ENCODE data around the gene ANKMY1.
"Not testable (repeated sequence)": the region's sequence is repeated elsewhere in the genome, so short reads cannot be mapped to it uniquely, and the experiment has no call there.

ANKMY1 gene

DNA sequence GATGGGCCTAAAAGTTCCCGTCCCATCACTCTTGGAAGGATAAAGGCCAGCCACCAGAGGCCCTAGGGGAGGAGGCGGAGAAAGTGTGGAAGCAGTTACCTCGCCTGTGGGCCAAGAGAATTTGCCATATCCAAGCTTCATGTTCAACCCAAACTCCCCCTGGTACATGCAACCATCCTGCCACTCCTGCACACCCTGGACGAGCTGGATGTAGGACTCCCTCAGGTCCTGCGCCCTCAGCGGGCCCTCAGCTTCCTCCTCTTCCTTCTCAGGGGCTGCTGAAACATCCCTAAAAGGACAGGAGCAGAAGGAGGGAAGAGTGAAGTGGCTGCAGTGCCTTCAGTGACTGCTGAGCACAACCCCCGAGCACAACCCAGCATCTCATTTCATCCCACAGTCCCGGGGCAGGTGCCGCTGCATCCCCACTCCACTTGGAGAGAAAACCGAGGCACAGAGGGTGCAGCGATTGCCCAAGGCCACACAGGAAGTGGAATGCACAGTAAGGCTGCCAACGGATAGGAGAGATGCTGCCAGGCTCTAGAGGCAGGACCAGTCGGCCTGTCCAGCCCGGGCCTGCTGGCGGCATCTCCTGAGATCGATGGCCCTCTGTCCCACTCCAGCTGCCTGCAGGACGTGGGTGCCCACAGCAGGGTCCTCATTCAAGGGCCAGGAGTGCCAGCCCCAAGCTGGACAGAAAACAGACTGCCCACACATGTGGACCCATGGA lies 2.9 kb downstream of the ANKMY1 start:
- peaks cover 66% of the 10 kb centered on the region for H3K36me3 ChIP-seq (ENCODE audit: insufficient read depth, insufficient read length, low read length)
- no peak overlapping the region for H3K9ac ChIP-seq (ENCODE audit: insufficient read length, low read depth)

DNA sequence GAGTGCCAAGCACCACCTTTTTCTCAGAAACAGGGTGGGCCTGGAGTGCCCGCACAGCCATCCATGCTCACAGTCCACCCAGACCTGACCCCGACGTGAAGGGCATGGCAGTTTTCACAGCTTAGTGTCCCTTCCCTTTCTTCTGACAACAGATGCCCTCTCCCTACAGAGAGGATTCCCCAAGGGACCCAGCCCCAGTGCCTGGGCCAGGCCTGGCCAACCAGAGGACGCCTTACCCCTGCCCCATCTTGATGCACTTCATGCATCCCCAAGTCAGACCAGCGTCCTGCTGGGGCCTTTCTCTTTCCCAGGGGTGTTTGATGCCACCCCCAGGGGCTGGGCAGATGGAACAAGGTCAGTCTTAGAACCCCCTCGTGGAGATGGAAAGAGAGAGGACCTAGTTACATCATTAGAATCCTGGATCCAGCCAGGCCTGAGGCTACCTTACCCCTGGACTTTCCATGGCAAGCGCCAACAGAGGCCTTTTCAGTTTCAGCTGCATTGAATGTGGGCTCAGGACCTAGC lies 3.8 kb downstream of the ANKMY1 start:
- no peak for DNase-seq (ENCODE audit: low read depth, low spot score)
- Histone ChIP-seq H3K36me3 (ENCODE audit: insufficient read depth, insufficient read length, low read length) (peaks cover 59% of the 10 kb centered on the region), H3K9me3 (ENCODE audit: insufficient read depth, low read length) (peaks cover 18% of the 10 kb centered on the region), H3K4me1 (ENCODE audit: insufficient read depth, insufficient read length) (peaks cover 2% of the 10 kb centered on the region), H3K4me3 (ENCODE audit: insufficient read length, low read depth) (no peak overlapping the region), H3K9ac (ENCODE audit: insufficient read length, low read depth) (no peak overlapping the region), H3K27me3 (ENCODE audit: insufficient read depth, insufficient read length) (no peaks in the 10 kb centered on the region)
- no peak for TF ChIP-seq YY1 (IDR thresholded peaks at IDR 0.05; ENCODE audit: insufficient read depth, insufficient read length)
- no peak for TF ChIP-seq ZNF274 (IDR thresholded peaks at IDR 0.05; ENCODE audit: low read depth, low read length)
- TF ChIP-seq SUZ12 (IDR thresholded peaks at IDR 0.05; ENCODE audit: extremely low read depth, insufficient read depth, insufficient read length): no peak

More for the DNA sequence above, 2.9 kb downstream of the ANKMY1 start:
- no peak for TF ChIP-seq SUZ12 (IDR thresholded peaks at IDR 0.05; ENCODE audit: extremely low read depth, insufficient read depth, insufficient read length)
- no peak for TF ChIP-seq YY1 (IDR thresholded peaks at IDR 0.05; ENCODE audit: insufficient read depth, insufficient read length)
- TF ChIP-seq ZNF274 (IDR thresholded peaks at IDR 0.05; ENCODE audit: low read depth, low read length): no peak
- H3K4me1 ChIP-seq (ENCODE audit: insufficient read depth, insufficient read length): peaks cover 2% of the 10 kb centered on the region
- DNase-seq (ENCODE audit: low read depth, low spot score): no peak
- no peaks in the 10 kb centered on the region for H3K27me3 ChIP-seq (ENCODE audit: insufficient read depth, insufficient read length)
- H3K4me3 ChIP-seq (ENCODE audit: insufficient read length, low read depth): no peak overlapping the region
- peaks cover 18% of the 10 kb centered on the region for H3K9me3 ChIP-seq (ENCODE audit: insufficient read depth, low read length)

DNA sequence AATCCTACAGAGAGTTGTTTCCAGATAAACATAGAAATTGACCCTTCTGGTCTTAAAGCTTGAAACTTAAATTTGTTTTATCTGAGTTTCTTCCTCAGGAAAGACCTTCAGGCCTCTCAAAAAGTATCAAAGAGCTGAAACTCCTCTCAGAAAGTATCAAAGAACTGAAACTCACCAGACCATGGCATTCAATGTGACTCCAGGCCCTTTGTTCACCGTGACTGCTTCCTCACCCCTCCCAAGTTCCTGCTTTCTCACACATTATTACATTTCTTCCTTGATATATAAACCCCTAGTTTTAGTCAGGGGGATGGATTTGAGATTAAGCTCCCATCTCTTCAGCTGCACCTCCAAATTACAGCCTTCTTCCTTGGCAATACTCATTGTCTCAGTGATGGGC lies 6.0 kb downstream of the ANKMY1 start:
- Histone ChIP-seq H3K9me3 (ENCODE audit: insufficient read depth, low read length) (peaks cover 18% of the 10 kb centered on the region), H3K27me3 (ENCODE audit: insufficient read depth, insufficient read length) (no peaks in the 10 kb centered on the region), H3K36me3 (ENCODE audit: insufficient read depth, insufficient read length, low read length) (peaks cover 54% of the 10 kb centered on the region), H3K4me3 (ENCODE audit: insufficient read length, low read depth) (no peak overlapping the region), H3K9ac (ENCODE audit: insufficient read length, low read depth) (no peak overlapping the region), H3K4me1 (ENCODE audit: insufficient read depth, insufficient read length) (peaks cover 2% of the 10 kb centered on the region)
- DNase-seq (ENCODE audit: low read depth, low spot score): no peak
- TF ChIP-seq SUZ12 (IDR thresholded peaks at IDR 0.05; ENCODE audit: extremely low read depth, insufficient read depth, insufficient read length): no peak
- TF ChIP-seq ZNF274 (IDR thresholded peaks at IDR 0.05; ENCODE audit: low read depth, low read length): no peak
- no peak for TF ChIP-seq YY1 (IDR thresholded peaks at IDR 0.05; ENCODE audit: insufficient read depth, insufficient read length)

DNA sequence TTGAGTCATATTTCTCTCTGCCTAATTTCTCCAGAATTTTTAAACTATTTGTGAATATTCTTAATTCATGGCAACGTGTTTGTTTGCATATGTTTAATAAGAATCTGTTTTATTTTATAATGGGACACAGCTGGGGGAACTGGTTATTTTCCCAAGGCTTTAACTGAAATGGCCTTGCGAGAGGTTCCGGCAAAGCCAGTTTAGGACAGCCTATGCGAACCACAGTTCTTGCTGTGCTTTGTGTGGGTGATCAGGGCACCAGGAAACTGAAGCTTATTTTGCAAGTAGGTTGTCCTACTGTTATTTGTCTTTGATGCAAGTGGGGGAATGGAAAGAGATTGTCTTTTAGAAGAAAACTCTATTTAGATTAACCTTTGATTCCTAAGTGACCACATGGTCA lies 6.5 kb downstream of the ANKMY1 start:
- no peaks in the 10 kb centered on the region for H3K27me3 ChIP-seq (ENCODE audit: insufficient read depth, insufficient read length)
- DNase-seq (ENCODE audit: low read depth, low spot score): no peak
- H3K9me3 ChIP-seq (ENCODE audit: insufficient read depth, low read length): peaks cover 18% of the 10 kb centered on the region
- H3K4me1 ChIP-seq (ENCODE audit: insufficient read depth, insufficient read length): peaks cover 2% of the 10 kb centered on the region
- TF ChIP-seq YY1 (IDR thresholded peaks at IDR 0.05; ENCODE audit: insufficient read depth, insufficient read length) (no peak), SUZ12 (IDR thresholded peaks at IDR 0.05; ENCODE audit: extremely low read depth, insufficient read depth, insufficient read length) (no peak), ZNF274 (IDR thresholded peaks at IDR 0.05; ENCODE audit: low read depth, low read length) (no peak)
- no peak overlapping the region for H3K9ac ChIP-seq (ENCODE audit: insufficient read length, low read depth)
- no peak overlapping the region for H3K4me3 ChIP-seq (ENCODE audit: insufficient read length, low read depth)
- H3K36me3 ChIP-seq (ENCODE audit: insufficient read depth, insufficient read length, low read length): peaks cover 50% of the 10 kb centered on the region

DNA sequence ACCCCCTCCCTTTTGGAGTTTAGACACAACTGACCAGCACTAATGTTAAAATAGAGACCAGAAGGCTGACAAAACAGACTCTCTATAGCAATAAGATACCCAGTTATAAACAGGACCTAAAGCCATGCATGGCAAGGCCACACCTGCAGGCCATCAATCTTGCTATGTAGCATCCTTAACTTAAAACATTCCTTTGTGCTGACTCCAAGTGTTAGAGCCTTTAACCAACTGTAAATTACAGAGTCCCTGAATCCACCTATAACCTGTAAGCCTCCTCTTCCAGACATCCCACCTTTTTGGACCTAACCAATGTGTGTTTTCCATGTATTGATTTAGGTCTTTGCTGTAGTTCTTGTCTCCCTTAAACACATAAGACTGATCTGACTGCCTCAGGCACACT lies 17.9 kb downstream of the ANKMY1 start:
- DNase-seq (ENCODE audit: low read depth, low spot score): no peak
- TF ChIP-seq ZNF274 (IDR thresholded peaks at IDR 0.05; ENCODE audit: low read depth, low read length): no peak
- no peak for TF ChIP-seq SUZ12 (IDR thresholded peaks at IDR 0.05; ENCODE audit: extremely low read depth, insufficient read depth, insufficient read length)
- TF ChIP-seq YY1 (IDR thresholded peaks at IDR 0.05; ENCODE audit: insufficient read depth, insufficient read length): no peak
- H3K4me3 ChIP-seq (ENCODE audit: insufficient read length, low read depth): no peak overlapping the region
- peaks cover 34% of the 10 kb centered on the region for H3K36me3 ChIP-seq (ENCODE audit: insufficient read depth, insufficient read length, low read length)
- H3K4me1 ChIP-seq (ENCODE audit: insufficient read depth, insufficient read length): no peaks in the 10 kb centered on the region
- peaks cover 28% of the 10 kb centered on the region for H3K9me3 ChIP-seq (ENCODE audit: insufficient read depth, low read length)
- H3K27me3 ChIP-seq (ENCODE audit: insufficient read depth, insufficient read length): no peaks in the 10 kb centered on the region
- no peak overlapping the region for H3K9ac ChIP-seq (ENCODE audit: insufficient read length, low read depth)

DNA sequence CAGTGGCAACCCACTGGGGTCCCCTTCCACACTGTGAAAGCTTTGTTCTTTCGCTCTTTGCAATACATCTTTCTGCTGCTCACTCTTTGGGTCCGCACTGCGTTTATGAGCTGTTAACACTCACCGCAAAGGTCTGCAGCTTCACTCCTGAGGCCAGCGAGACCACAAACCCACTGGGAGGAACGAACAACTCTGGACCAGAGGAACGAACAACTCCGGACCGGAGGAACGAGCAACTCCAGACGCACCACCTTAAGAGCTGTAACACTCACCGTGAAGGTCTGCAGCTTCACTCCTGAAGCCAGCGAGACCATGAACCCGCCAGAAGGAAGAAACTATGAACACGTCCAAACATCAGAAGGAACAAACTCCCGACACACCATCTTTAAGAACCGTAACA lies 18.7 kb downstream of the ANKMY1 start:
- H3K4me1 ChIP-seq (ENCODE audit: insufficient read depth, insufficient read length); DNase-seq (ENCODE audit: low read depth, low spot score); H3K27me3 ChIP-seq (ENCODE audit: insufficient read depth, insufficient read length); H3K9ac ChIP-seq (ENCODE audit: insufficient read length, low read depth); H3K4me3 ChIP-seq (ENCODE audit: insufficient read length, low read depth): not testable (repeated sequence)
- Histone ChIP-seq H3K36me3 (ENCODE audit: insufficient read depth, insufficient read length, low read length) (peaks cover 37% of the 10 kb centered on the region), H3K9me3 (ENCODE audit: insufficient read depth, low read length) (peaks cover 27% of the 10 kb centered on the region)

DNA sequence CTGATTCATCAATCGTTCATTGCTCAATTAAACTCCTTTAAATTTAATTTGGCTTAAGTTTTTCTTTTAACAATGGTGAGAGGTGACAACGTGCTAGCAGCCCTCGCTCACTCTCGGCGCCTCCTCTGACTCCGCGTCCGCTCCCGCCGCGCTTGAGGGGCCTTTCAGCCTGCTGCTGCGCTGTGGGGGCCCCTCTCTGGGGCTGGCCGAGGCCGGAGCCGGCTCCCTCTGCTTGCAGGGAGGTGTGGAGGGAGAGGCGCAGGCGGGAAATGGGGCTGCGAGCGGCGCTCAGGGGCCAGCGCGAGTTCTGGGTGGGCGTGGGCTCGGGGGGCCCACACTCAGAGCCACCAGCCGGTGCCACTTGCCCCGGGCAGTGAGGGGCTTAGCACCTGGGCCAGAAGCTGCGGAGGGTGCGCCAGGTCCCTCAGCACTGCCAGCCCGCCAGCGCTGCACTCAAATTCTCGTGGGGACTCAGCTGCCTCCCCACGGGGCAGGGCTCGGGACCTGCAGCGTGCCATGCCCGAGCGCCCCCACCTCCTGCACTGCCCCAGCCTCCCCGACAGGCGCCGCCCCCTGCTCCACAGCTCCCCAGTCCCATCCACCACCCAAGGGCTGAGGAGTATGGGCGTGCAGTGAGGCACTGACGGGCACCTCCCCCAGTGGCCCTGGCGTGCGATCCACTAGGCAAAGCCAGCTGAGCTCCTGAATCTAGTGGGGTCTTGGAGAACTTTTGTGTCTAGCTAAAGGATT lies 19.6 kb downstream of the ANKMY1 start:
- TF ChIP-seq YY1 (IDR thresholded peaks at IDR 0.05; ENCODE audit: insufficient read depth, insufficient read length) (no peak), ZNF274 (IDR thresholded peaks at IDR 0.05; ENCODE audit: low read depth, low read length) (no peak), SUZ12 (IDR thresholded peaks at IDR 0.05; ENCODE audit: extremely low read depth, insufficient read depth, insufficient read length) (no peak)
- no peak for DNase-seq (ENCODE audit: low read depth, low spot score)
- Histone ChIP-seq H3K36me3 (ENCODE audit: insufficient read depth, insufficient read length, low read length) (peaks cover 34% of the 10 kb centered on the region), H3K9ac (ENCODE audit: insufficient read length, low read depth) (no peak overlapping the region), H3K4me1 (ENCODE audit: insufficient read depth, insufficient read length) (no peaks in the 10 kb centered on the region), H3K4me3 (ENCODE audit: insufficient read length, low read depth) (no peak overlapping the region), H3K27me3 (ENCODE audit: insufficient read depth, insufficient read length) (no peaks in the 10 kb centered on the region), H3K9me3 (ENCODE audit: insufficient read depth, low read length) (peaks cover 28% of the 10 kb centered on the region)

All from NT2/D1 (cell line).